ENCODE data around the gene DCLK3.

DCLK3 gene

GRCh38 chr3:36669764-36670163 is 94.6 kb downstream of the DCLK3 start:
- no peak for TF ChIP-seq POLR2A (IDR thresholded peaks at IDR 0.05; ENCODE audit: low read depth, low read length)
- TF ChIP-seq TAF1 (IDR thresholded peaks at IDR 0.05; ENCODE audit: low read depth, low read length) = no peak
- no peak for TF ChIP-seq POU2F2 (IDR thresholded peaks at IDR 0.05; ENCODE audit: low read depth, low read length)
- TF ChIP-seq SPI1 (IDR thresholded peaks at IDR 0.05; ENCODE audit: low read depth, low read length) = no peak
- TF ChIP-seq POLR2AphosphoS5 (IDR thresholded peaks at IDR 0.05; ENCODE audit: low read depth, low read length) = no peak
- DNase-seq (ENCODE audit: insufficient read length, low spot score) (no peak), FAIRE-seq (no peak)

- FAIRE-seq (no peak), DNase-seq (ENCODE audit: insufficient read length, low spot score) (no peak)
- no peak for TF ChIP-seq TAF1 (IDR thresholded peaks at IDR 0.05; ENCODE audit: low read depth, low read length)
- TF ChIP-seq SPI1 (IDR thresholded peaks at IDR 0.05; ENCODE audit: low read depth, low read length) = no peak
- TF ChIP-seq POLR2A (IDR thresholded peaks at IDR 0.05; ENCODE audit: low read depth, low read length) = no peak
- TF ChIP-seq POLR2AphosphoS5 (IDR thresholded peaks at IDR 0.05; ENCODE audit: low read depth, low read length) = no peak
- no peak for TF ChIP-seq POU2F2 (IDR thresholded peaks at IDR 0.05; ENCODE audit: low read depth, low read length)
- no peak for TF ChIP-seq PAX5 (IDR thresholded peaks at IDR 0.05; ENCODE audit: insufficient read depth, low read length, severe bottlenecking)
Observed at GRCh38 chr3:36666166-36666565, 98.2 kb downstream of the DCLK3 start.

- DNase-seq (ENCODE audit: insufficient read length, low spot score) (no peak), FAIRE-seq (no peak)
- TF ChIP-seq POLR2A (IDR thresholded peaks at IDR 0.05; ENCODE audit: low read depth, low read length) (no peak), POLR2AphosphoS5 (IDR thresholded peaks at IDR 0.05; ENCODE audit: low read depth, low read length) (no peak), TAF1 (IDR thresholded peaks at IDR 0.05; ENCODE audit: low read depth, low read length) (no peak), PAX5 (IDR thresholded peaks at IDR 0.05; ENCODE audit: insufficient read depth, low read length, severe bottlenecking) (no peak), POU2F2 (IDR thresholded peaks at IDR 0.05; ENCODE audit: low read depth, low read length) (no peak), SPI1 (IDR thresholded peaks at IDR 0.05; ENCODE audit: low read depth, low read length) (no peak)
Observed at GRCh38 chr3:36663666-36664291, 100.6 kb downstream of the DCLK3 start.

GRCh38 chr3:36662626-36663025 is 101.7 kb downstream of the DCLK3 start:
- FAIRE-seq (no peak), DNase-seq (ENCODE audit: insufficient read length, low spot score) (no peak)
- TF ChIP-seq PAX5 (IDR thresholded peaks at IDR 0.05; ENCODE audit: insufficient read depth, low read length, severe bottlenecking) (no peak), POLR2AphosphoS5 (IDR thresholded peaks at IDR 0.05; ENCODE audit: low read depth, low read length) (no peak), POU2F2 (IDR thresholded peaks at IDR 0.05; ENCODE audit: low read depth, low read length) (no peak), POLR2A (IDR thresholded peaks at IDR 0.05; ENCODE audit: low read depth, low read length) (no peak), SPI1 (IDR thresholded peaks at IDR 0.05; ENCODE audit: low read depth, low read length) (no peak), TAF1 (IDR thresholded peaks at IDR 0.05; ENCODE audit: low read depth, low read length) (no peak)

Measured in GM12891 (cell line).